DND-41 (cell line): ENCODE data around the gene RAP1B.

Source experiments
- ATAC-seq: fragments of 200-7000 bp; cut with Tn5 transposase; 3 replicates; pipeline ENCODE4 v1.9.1; 2021; ENCODE audit warnings: low read depth; ENCODE audit not compliant: insufficient read depth
- DNase-seq: peaks from one replicate; pipeline ENCODE4 v3.0.0-alpha.2; 2020
- H2AFZ ChIP-seq: 2 replicates; pipeline ENCODE4 v1.6.0; 2012; ENCODE audit warnings: low read depth, low read length
- H3K27ac ChIP-seq: 2 replicates; pipeline ENCODE4 v1.5.1; 2012; ENCODE audit warnings: low read length, inconsistent platforms
- H3K27me3 ChIP-seq: fragments of 200-600 bp; sonication (generic); 2 replicates; pipeline ENCODE4 v1.6.0; 2012; ENCODE audit warnings: low read length, mild to moderate bottlenecking, inconsistent platforms; ENCODE audit not compliant: insufficient read depth, poor library complexity
- H3K36me3 ChIP-seq: 2 replicates; pipeline ENCODE4 v1.5.1; 2012; ENCODE audit warnings: low read length, inconsistent platforms; ENCODE audit not compliant: insufficient read depth
- H3K4me1 ChIP-seq: 2 replicates; pipeline ENCODE4 v1.5.1; 2012; ENCODE audit warnings: mild to moderate bottlenecking, low read length; ENCODE audit not compliant: insufficient read depth
- H3K4me2 ChIP-seq: 2 replicates; pipeline ENCODE4 v1.6.0; 2012; ENCODE audit warnings: mild to moderate bottlenecking, moderate library complexity, low read length, inconsistent platforms; ENCODE audit not compliant: insufficient read depth
- H3K4me3 ChIP-seq, 2 experiments: fragments of 200-600 bp in 1 of 2; shearing (Covaris generic) in 1 of 2; 2 replicates each; pipeline ENCODE4 v1.5.1; 2012 to 2016; ENCODE audit warnings: inconsistent platforms in 2 of 2, low read length in 2 of 2, mild to moderate bottlenecking in 2 of 2, low read depth in 1 of 2, moderate library complexity in 1 of 2
- H3K79me2 ChIP-seq: 2 replicates; pipeline ENCODE4 v1.6.0; 2012; ENCODE audit warnings: low read length, inconsistent platforms; ENCODE audit not compliant: insufficient read depth
- H3K9ac ChIP-seq: 2 replicates; pipeline ENCODE4 v1.6.0; 2012; ENCODE audit warnings: low read depth, mild to moderate bottlenecking, inconsistent platforms, low read length, moderate library complexity
- H3K9me3 ChIP-seq: 2 replicates; pipeline ENCODE4 v1.5.1; 2012; ENCODE audit warnings: low read length, moderate library complexity, mild to moderate bottlenecking, inconsistent platforms; ENCODE audit not compliant: insufficient read depth, severe bottlenecking
- H4K20me1 ChIP-seq: 2 replicates; pipeline ENCODE4 v1.6.0; 2012; ENCODE audit warnings: low read length; ENCODE audit not compliant: insufficient read depth
- CTCF ChIP-seq: IDR thresholded peaks from 2 replicates; pipeline ENCODE4 v1.5.1; 2012; ENCODE audit warnings: borderline replicate concordance, low read length, moderate library complexity, mild to moderate bottlenecking; ENCODE audit not compliant: poor library complexity, severe bottlenecking; ENCODE audit errors: extremely low read depth
- EZH2 ChIP-seq: IDR thresholded peaks from 3 replicates; pipeline ENCODE4 v1.6.1; 2012; ENCODE audit warnings: borderline replicate concordance, low read depth, mild to moderate bottlenecking, moderate library complexity, low read length, inconsistent platforms; ENCODE audit not compliant: severe bottlenecking

Gene RAP1B

GRCh38 chr12:68638171-68638570 lies 27.5 kb downstream of the RAP1B start:
- Histone ChIP-seq H3K79me2 (peaks cover 99% of the 10 kb centered on the region), H3K4me1 (no peaks in the 10 kb centered on the region), H3K9me3 (no peaks in the 10 kb centered on the region), H3K27ac (no peak overlapping the region), H2AFZ (no peak overlapping the region), H4K20me1 (peaks cover 69% of the 10 kb centered on the region), H3K4me2 (no peak overlapping the region), H3K4me3 (no peak overlapping the region), H3K27me3 (no peaks in the 10 kb centered on the region), H3K36me3 (peaks cover 3% of the 10 kb centered on the region), H3K9ac (no peak overlapping the region)
- no peak for TF ChIP-seq CTCF
- no peak for TF ChIP-seq EZH2
- DNase-seq (no peak), ATAC-seq (no peak)

- no peak for DNase-seq
- TF ChIP-seq CTCF (no peak), EZH2 (no peak)
- ATAC-seq: no peak
- Histone ChIP-seq H3K9me3 (no peaks in the 10 kb centered on the region), H3K9ac (no peak overlapping the region), H3K4me2 (no peak overlapping the region), H3K27ac (no peak overlapping the region), H3K79me2 (peaks cover 99% of the 10 kb centered on the region), H2AFZ (no peak overlapping the region), H3K4me3 (no peak overlapping the region), H3K36me3 (peaks cover 3% of the 10 kb centered on the region), H3K27me3 (no peaks in the 10 kb centered on the region), H3K4me1 (no peaks in the 10 kb centered on the region), H4K20me1 (peaks cover 63% of the 10 kb centered on the region)
Measured at GRCh38 chr12:68638721-68639395, 28.2 kb downstream of the RAP1B start.

GRCh38 chr12:68639396-68639767 lies 28.7 kb downstream of the RAP1B start:
- Histone ChIP-seq H3K36me3 (peaks cover 3% of the 10 kb centered on the region), H3K4me1 (no peaks in the 10 kb centered on the region), H3K4me2 (no peak overlapping the region), H4K20me1 (peaks cover 58% of the 10 kb centered on the region), H2AFZ (no peak overlapping the region), H3K9ac (no peak overlapping the region), H3K27ac (no peak overlapping the region), H3K4me3 (no peak overlapping the region), H3K9me3 (no peaks in the 10 kb centered on the region), H3K79me2 (peaks cover 99% of the 10 kb centered on the region), H3K27me3 (no peaks in the 10 kb centered on the region)
- TF ChIP-seq EZH2 (no peak), CTCF (no peak)
- ATAC-seq (no peak), DNase-seq (no peak)

- Histone ChIP-seq H3K27ac (no peak overlapping the region), H3K79me2 (peaks cover 99% of the 10 kb centered on the region), H3K27me3 (no peaks in the 10 kb centered on the region), H2AFZ (no peak overlapping the region), H3K4me3 (no peak overlapping the region), H4K20me1 (peaks cover 67% of the 10 kb centered on the region), H3K4me2 (no peak overlapping the region), H3K36me3 (peaks cover 11% of the 10 kb centered on the region), H3K9ac (no peak overlapping the region), H3K4me1 (no peaks in the 10 kb centered on the region), H3K9me3 (no peaks in the 10 kb centered on the region)
- DNase-seq (no peak), ATAC-seq (no peak; the same call in 2 of the 3 replicates)
- no peak for TF ChIP-seq EZH2
- TF ChIP-seq CTCF: no peak
Measured at GRCh38 chr12:68641138-68641537, 30.4 kb downstream of the RAP1B start.
